Left cardiac atrium (tissue), 4 donors: ENCODE results near the gene NRP2. TPM values are rescaled to one million over a fixed set of nuclear protein-coding genes. Genes with fewer than 3 reads are reported as not detected.

Experiments
- ATAC-seq, 2 donors: fragments of 200-7000 bp; cut with Tn5 transposase; one replicate each; pipeline ENCODE4 v1.9.1; 2020; ENCODE audit warnings: mild to moderate bottlenecking in 2 of 2, moderate library complexity in 2 of 2
- DNase-seq: peaks from one replicate; pipeline ENCODE4 v3.0.0-alpha.2; 2020
- intact Hi-C, 2 donors: fragments of 100-400 bp; cut with DNase I; formaldehyde crosslinking; loops; one replicate each; pipeline versions ENCODE4 v1.14.1 to v1.15.1; 2022 to 2023
- total RNA-seq, 2 donors: library from RNA; stranded (reverse); fragmentation: NEBNext Ultra II Directional; extraction: Animal tissue kit (Norgen Biotek cat#: 25700); gene quantifications; one replicate each; pipeline ENCODE4 v1.2.1, GENCODE V29; 2021
- donor health status: DM: no; HTN: yes; CAD: no.
- donor health status: DM: no; HTN: yes; CAD: no; lungs with severe emphysema.
- donor health status: DM: yes; HTN: yes; CAD: no.
- donor health status: Dilated cardiomyopathy.

NRP2 gene
- total RNA-seq, 2 donors from 2014 or later = 16.3 to 16.6 TPM

DNA sequence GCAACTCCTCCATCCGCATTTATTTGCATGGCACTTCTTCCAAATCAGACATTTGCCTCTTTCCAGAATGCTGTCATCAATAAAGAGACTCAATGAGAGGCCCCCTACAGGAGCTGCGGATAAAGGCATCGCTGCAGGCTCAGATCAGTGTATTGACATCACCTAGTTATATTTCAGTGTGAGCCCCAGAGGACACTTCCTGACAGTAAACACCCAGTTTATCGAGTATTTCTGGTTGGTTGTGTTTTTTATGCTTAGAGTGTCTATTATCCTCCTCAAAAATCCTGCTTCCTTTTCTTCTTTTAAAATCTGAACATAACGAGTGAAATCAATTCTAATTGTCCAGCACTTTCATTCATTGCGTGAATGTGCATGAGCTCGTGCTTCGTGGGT, 38.8 kb downstream of the NRP2 start:
- DNase-seq = no peak
- no peak for ATAC-seq
- intact Hi-C loops = no loop called here

DNA sequence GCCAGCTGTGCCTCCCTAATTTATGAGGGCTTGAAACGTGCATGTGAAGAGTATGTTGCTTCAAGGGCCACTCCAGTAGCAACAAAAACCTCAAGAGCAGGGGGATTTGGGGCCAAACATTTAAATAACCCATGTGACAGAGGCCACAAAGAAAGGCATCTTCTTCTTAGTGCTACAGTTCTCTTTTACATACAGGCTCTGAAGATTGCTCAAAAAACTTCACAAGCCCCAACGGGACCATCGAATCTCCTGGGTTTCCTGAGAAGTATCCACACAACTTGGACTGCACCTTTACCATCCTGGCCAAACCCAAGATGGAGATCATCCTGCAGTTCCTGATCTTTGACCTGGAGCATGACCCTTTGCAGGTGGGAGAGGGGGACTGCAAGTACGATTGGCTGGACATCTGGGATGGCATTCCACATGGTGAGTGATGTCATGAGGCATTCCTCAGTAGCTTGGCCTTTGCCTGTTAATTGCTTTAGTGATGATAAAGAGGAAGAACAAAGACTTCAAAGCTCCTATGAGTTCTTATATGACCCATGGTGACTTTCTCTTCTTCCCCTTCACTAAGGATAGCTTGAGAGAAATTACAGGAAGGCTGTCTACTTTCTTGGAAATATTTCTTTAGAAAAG, 40.1 kb downstream of the NRP2 start:
- DNase-seq (no peak), ATAC-seq (peak in 1 of 2 donors; percentile 16)
- intact Hi-C loops = no loop called here

DNA sequence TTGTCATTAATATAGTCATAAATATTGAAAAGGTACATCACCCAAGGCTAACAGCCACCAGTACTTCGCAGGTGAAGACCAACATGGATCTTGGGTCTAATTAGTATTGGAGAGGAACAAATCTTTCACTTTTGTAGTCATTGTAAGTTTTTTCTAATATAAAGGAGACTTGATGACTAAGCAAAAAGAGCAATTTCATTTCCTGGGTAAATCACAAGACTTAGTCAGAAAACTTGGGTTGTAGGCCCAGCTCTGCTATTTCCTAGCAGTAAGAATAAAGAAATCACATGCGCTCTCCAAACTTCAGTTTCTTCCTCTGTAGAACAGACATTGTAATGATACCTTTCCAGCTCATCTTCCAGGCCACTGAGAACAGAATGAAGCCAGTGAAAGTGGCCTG, 40.9 kb downstream of the NRP2 start:
- intact Hi-C loops = no loop called here
- no peak for DNase-seq
- ATAC-seq = no peak

DNA sequence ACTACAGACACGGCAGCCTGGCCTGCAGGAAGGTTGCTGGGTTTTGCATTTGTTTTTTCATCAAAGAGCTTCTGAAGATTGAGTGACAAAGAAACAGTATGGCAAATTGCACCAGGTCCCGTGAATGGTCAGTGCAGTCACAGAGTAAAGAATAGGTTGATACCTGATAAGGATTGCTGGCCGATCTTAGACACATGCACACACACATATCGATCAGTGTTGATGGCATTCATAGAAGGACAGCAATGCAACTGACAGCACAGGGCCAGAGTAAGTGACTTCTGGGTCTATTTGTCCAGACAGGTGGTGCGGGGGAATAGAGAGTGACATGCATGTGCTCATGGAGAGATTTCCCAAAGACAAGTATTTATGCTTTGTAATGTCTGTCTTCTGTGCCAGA, 42.8 kb downstream of the NRP2 start:
- ATAC-seq (no peak), DNase-seq (no peak)
- intact Hi-C loops = no loop called here

DNA sequence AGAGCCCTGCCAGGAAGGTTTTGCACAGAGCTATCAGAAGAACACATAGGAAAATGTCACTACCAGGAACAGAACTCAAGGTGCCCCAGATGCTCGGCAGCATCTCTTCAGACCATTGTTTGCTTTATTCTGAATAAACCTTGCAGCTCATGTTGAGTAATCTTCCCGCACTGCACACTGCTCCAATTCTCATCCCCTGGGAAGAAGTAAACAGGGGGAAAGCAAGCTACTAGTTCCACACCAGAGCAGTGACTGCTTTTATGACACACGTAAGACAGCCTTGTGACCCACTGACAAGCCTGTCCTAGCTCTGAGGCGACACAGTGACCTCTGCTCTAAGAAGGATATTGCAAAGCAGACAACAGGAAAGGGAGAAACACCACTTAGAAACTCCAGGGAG, 44.2 kb downstream of the NRP2 start:
- no peak for DNase-seq
- intact Hi-C loops = no loop called here
- ATAC-seq = no peak

DNA sequence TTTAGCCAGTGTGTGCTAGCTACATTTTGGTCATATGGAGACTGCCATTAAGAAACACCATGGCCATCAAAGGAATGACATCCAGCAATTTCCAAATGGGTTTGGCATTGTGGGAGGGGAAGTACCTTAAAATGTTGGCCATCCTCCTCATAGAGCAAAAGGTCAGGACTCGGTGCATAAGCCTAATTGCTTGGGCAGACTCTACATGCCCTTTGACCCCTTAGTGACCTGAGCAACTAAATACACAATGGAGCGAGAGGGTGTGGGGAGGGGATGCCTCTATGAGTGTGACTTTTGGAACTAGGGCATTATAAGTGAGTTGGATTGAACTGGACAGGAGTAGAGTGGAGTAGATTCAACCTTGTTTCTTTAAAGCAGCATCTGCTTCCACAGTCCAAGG, 44.9 kb downstream of the NRP2 start:
- no peak for DNase-seq
- ATAC-seq = no peak
- intact Hi-C loops = no loop called here

DNA sequence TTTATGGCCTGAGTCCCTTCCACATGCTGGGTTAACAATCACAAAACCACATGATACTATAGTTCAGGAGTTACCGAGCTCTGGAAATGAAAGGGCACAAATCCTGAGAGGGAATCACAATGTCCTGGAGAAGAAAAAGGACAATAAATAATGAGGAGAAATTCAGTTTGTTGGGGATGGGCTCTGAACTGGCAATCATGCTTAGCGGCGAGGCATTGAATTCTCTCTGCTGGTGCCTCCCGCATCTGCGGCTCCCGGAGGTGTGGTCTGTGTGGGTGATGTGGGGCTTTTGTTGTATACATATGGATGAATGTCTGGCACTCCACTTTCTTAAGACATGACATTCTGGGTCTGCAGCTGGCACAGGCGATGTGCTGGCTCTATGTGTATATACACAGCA, 46.1 kb downstream of the NRP2 start:
- DNase-seq (no peak), ATAC-seq (no peak)
- intact Hi-C loops = no loop called here

DNA sequence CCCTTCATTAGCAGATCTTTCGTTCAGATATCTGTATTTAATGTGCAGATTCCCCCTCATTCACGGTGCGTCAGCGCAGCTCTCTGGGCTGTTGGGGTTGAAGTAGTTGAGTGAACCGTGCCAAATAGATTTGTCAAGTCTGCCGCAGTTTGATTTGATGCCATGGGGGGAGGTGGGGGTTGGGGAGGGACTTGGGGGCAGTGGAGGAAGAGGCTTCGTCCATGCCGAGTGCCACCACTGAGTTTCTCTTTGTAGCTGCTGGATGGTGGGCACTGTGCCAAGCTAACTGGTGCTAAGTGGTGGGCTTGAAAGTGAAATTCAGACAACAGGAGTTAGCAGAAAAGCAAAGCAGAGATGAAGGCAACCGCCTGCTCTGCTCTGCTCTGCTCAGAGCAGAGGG, 47.9 kb downstream of the NRP2 start:
- DNase-seq (no peak), ATAC-seq (no peak)
- intact Hi-C loops = no loop called here

DNA sequence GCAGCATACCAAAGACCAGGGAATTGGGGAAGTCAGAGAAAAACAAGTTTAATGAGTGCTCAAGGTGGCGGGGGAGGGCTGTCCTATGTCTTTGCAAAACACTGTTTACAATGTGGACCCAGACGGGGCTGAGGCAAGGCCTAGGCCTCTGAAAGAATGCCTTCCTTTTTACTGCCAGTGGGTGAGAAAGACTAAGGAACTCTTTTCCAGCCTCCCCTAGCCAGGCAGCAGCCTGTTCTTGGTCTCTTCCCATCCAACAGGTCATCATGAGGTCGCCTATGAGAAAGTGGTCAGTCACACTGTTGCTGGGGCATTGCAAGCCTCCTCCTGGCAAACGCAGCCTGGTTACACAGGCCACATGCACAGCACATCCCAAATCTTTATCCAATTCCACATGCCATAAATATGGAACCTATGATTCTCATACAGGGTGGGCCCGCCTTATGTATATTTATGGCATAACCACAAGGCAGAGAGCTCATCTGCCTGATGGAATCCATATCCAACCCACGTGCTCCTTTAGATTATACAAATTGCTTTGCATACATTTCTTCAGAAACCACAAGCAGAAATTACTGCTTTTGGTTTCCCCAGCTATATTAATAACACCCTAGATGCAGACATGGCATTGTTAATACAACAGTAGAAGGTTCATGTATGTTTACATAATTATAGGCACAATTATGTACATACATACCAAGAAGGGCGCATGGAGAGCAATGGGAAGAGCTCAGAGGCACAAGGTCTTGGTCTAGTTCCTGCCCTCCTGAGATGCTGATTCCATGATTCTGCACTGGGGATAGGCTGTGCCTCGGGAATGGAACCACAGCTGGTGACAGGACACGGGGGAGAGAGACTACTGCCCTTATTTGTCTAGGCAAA, 48.6 kb downstream of the NRP2 start:
- intact Hi-C loops = no loop called here
- peak in 1 of 2 donors; percentile 44 for ATAC-seq

DNA sequence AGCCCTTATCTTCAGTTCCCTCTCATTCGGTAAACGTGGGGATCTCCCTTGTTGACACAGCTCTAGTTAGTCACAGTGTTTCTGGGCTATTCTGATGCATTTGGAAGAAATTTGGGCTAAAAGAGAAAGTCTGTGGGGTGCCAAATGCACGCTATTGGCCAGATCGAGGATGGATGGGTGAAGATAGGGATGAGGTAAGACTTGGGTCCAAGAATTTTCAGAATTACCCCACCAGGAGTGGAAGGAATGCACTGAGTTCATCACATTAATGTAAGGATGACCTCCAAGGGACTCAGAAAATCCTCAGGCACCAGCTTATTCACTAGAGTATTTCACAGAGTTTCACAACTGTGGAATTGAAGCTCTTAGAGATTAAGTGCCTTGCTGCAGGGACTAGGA, 49.3 kb downstream of the NRP2 start:
- no peak for DNase-seq
- intact Hi-C loops = no loop called here
- peak in 1 of 2 donors; percentile 34 for ATAC-seq

More for the DNA sequence above, 48.6 kb downstream of the NRP2 start:
- no peak for DNase-seq

DNA sequence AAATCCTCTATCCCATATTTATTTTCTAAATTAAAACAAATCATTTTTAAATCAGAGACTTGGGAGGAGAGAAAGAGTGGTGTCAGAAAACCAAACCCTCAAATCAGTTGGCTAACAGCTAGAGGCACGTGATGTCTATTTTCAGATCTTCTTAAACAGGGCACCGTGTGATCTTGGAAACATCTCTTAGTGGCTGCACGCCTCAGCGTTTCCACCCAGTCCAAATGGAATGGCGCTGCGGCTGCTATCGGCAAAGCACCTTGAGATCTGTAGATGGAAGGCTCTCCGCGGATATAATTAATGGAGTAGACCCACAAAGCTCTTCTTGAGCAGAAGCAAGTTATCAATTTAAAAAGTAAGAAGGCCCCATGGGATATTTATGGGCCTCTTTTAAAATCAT, 50.0 kb downstream of the NRP2 start:
- ATAC-seq (no peak), DNase-seq (no peak)
- intact Hi-C loops = no loop called here

DNA sequence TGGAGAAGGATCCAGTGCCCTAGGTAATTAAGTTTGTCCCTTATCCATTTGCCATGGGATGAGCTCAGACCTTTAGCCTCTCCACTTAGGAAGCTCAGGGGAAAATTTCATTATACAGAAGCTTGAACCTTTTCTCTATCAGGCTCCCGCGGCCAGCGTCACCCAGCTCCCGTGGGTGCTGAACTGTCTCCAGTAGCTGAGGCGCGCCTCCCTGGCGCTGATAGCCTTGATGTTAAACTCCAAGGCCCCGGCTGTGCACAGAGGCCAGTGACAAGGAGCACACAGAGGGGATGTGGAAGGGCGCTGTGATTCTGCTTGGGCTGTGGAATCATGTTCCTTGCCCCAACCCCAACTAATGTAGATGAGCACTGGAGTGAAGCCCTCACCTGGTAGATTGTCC, 50.8 kb downstream of the NRP2 start:
- no peak for DNase-seq
- intact Hi-C loops = no loop called here
- ATAC-seq = no peak

DNA sequence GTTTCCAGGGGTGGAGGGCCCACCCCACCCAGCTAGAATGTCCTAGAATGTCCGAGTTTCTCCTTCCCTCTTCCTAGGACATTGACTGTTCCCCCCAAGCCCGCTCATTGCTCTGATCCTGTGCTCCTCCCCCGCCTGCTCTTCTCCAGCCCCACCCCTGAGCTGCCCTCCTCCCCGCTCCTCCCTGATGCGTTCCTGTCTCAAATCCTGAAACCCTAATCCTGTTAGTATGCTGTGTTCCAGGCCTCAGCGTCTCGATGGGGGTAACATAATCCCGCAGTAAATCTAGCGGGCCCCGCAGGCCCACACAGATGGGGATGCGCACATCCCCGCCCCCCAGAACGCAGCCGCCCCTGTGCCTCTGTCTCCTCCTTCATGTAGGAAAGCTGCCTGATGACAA, 51.3 kb downstream of the NRP2 start:
- DNase-seq (no peak), ATAC-seq (no peak)
- intact Hi-C loops = no loop called here

DNA sequence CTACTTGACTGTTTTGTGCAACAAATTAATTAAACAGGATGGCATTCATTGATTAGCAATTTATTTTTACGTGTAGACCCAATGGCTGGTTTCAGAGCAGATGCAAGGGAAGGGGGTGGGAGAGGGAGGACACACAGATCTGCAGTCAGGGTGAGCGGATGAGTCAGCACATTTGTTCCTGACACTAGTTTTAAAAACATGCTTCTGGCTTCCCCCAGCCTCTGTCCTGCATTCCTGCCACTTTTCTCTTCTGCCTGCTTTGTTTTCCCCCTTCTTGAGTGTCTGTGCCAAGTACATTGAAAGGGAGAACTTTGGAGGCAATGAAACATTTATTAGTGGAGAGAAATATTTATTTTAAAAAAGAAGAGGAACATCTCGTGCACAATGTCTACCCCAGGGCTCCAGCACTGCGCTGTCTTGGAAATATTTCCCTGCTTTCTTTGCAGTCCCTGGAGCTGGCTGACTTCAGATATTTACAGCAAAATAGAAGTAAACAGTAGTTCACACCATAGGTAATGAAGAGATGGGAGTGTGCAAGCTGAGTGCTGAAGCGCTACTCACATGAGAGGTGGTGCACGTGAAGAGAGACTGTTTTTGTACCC, 52.2 kb downstream of the NRP2 start:
- no peak for DNase-seq
- ATAC-seq = peak; percentile 51 to 66
- intact Hi-C loops = no loop called here

DNA sequence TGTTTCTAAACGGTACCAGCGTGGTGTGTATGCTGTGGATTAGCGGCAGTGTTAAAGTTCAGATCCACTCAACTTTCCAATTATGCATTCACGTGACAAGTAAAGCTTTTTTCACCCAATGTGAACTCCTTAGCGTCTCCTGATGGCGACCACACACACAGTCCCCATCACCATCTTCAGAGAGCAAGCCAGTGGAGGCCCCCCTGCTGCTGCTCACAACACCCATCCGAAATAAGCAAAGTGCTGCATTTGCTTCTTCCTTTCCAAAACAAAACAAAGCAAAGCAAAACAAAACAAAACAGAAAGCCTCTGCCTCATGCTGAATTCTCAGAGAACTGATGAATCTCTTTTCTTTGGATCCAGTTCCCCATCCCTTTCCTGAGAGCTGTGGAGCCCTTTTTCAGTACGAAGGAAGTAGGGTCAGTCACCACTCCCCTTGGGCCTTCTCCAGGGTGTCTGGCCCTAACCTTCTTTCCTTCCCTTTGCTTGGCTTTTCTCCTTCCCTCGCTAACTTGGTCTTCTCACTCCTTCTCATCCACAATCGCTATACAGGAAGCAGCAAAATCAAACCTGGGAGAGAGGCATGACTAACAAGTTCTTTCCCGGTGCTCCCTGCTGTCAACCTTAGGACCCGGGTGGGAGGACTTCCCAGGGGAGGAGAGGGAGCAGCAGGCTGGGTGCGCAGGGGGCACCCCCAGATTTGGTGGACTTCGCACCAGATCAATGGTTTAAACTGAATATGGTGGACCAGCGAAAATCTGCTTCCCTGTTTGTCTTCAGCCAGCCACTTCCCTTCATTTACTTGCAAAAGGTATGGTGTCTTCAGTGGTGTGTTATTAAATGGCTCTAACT, 56.0 kb downstream of the NRP2 start:
- peak in 1 of 2 donors; percentile 53 for ATAC-seq
- no peak for DNase-seq
- intact Hi-C loops = no loop called here

DNA sequence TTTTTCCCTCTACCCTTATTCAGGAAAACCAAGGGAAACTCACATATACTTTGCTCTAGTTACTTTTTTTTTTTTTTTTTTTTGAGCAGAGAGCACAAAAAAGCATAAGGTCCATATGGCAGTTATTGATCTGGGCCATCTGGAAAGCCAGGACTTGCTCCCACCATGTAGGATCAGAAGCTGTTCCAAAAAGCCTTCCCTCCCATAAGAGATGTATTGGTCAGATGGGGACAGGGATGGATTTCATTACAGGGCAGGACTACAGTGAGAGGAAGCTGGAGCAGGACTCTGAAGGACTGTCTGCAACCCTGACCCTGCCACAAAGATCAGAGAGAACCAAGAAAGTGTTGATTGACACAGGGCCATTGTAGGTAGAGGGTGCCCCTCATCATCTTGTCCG, 57.3 kb downstream of the NRP2 start:
- intact Hi-C loops = no loop called here
- DNase-seq (no peak), ATAC-seq (no peak)

DNA sequence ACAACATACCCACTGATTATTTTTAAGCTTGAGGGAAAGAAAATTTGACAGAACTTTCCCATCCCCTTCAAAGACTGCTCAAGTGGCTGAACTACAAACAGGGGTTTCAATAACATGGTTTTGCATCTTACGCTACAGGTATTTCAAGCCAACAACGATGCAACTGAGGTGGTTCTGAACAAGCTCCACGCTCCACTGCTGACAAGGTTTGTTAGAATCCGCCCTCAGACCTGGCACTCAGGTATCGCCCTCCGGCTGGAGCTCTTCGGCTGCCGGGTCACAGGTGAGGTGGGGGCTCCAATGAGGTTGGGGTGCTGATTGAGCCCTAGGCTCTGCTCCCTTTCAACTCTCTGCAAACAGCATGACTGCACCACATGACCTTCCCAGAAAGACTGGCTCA, 58.1 kb downstream of the NRP2 start:
- intact Hi-C loops = no loop called here
- ATAC-seq = no peak
- DNase-seq = no peak

DNA sequence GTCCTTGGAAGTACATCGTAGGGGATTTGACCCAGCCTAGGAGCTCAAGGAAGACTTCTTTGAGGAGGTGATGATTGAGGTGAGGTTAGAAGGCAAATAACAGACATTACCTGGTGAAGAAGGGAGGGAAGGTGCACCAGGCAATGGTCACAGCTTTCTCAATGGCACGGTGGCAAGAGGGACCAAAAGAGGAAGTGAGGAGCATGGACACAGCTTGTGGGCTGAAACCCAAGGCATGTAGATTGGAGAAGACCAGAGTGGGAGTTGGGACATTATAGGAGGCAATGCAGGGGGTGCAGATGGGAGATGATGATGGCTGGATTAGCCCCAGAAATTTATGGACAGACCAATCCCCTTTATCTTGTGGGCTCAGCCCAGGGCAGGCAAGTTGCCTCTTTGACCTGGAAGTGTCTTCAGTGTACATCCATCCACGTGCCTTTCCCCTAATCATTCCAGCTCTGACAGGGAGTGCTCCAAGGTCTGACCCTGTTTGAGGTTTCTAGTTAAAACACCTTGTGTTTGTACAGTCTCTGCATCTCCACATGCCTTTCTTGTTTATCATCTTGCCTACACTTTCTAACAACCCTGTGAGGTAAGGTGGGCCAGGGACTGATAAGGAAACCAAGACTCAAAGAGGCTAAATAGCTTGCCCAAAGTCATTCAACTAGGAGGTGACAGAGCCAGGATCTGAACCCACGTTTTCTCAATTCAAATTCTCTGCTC, 59.1 kb downstream of the NRP2 start:
- intact Hi-C loops = no loop called here
- DNase-seq = no peak
- no peak for ATAC-seq

DNA sequence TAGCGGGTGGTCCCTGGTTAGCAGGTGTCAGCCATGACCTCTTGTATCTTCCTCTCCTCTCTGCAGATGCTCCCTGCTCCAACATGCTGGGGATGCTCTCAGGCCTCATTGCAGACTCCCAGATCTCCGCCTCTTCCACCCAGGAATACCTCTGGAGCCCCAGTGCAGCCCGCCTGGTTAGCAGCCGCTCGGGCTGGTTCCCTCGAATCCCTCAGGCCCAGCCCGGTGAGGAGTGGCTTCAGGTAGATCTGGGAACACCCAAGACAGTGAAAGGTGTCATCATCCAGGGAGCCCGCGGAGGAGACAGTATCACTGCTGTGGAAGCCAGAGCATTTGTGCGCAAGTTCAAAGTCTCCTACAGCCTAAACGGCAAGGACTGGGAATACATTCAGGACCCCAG, 60.8 kb downstream of the NRP2 start:
- intact Hi-C loops = no loop called here
- DNase-seq (no peak), ATAC-seq (no peak)
